ENCODE measurements around the gene TMTC1. TPM values are rescaled to one million over a fixed set of nuclear protein-coding genes. Genes with fewer than 3 reads are reported as not detected.
A peak's percentile ranks its signal among the peaks of the same experiment; 100 is the strongest.

TMTC1 gene
- total RNA-seq, 4 donors from 2014 or later, result 16.6 to 47.8 (median 25.6) TPM

DNA sequence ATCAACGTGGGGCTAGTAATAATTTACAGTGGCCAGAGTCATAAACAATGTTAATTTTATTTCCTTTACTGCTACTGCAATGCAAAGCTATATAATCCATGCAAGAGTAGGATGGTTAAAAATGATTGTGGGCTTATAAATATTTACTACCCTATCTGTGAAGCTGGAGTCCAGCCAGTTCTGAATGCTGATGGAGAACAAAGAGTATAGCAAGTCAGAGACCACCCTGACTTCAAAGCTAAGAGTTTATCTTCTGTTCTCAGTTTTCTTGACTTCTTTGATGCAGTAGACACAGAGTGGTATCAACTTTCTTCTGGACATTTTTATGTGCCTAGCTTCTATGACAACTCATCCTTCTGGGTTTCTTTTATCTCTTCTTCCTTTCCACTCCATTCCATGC is 252.3 kb downstream of the TMTC1 start:
- H3K27me3 ChIP-seq, result no peaks in the 10 kb centered on the region
- no peaks in the 10 kb centered on the region for H3K36me3 ChIP-seq
- 55 to 63% methylated on average over 1 of the region's 1 CpG for WGBS, 2 donors
- no peaks in the 10 kb centered on the region for H3K9me3 ChIP-seq
- no peak for DNase-seq
- intact Hi-C loops (cut with DNase I), result no loop called here
- H3K27ac ChIP-seq, result no peak overlapping the region
- no peak overlapping the region for H3K4me3 ChIP-seq (replicated peaks in 1 of 3)
- TF ChIP-seq POLR2A (IDR thresholded peaks at IDR 0.05), result no peak
- TF ChIP-seq, protein P1, sequence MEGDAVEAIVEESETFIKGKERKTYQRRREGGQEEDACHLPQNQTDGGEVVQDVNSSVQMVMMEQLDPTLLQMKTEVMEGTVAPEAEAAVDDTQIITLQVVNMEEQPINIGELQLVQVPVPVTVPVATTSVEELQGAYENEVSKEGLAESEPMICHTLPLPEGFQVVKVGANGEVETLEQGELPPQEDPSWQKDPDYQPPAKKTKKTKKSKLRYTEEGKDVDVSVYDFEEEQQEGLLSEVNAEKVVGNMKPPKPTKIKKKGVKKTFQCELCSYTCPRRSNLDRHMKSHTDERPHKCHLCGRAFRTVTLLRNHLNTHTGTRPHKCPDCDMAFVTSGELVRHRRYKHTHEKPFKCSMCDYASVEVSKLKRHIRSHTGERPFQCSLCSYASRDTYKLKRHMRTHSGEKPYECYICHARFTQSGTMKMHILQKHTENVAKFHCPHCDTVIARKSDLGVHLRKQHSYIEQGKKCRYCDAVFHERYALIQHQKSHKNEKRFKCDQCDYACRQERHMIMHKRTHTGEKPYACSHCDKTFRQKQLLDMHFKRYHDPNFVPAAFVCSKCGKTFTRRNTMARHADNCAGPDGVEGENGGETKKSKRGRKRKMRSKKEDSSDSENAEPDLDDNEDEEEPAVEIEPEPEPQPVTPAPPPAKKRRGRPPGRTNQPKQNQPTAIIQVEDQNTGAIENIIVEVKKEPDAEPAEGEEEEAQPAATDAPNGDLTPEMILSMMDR (IDR thresholded peaks at IDR 0.05), result no peak
- H3K4me1 ChIP-seq, result no peaks in the 10 kb centered on the region

DNA sequence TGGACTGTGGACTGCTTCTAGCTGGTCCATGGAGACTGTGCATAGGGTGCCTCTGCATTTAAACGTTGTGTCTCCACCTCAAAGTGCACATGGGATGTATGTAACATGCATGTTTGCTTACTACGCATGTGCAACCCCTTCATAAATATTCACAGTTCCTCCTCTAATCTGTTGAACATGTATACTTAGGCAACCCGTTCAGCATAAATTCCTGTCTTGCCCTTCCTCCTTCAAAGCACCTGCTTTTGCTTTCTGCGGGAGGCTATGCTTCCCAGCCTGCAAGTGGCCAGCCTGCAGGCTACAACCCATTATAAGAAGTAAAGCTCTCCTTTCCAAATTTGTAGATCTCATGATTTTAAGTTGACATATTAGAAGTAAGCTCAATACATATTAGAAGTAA is 253.3 kb downstream of the TMTC1 start:
- Histone ChIP-seq H3K36me3 (no peaks in the 10 kb centered on the region), H3K4me1 (no peaks in the 10 kb centered on the region), H3K4me3 (replicated peaks in 1 of 3) (no peak overlapping the region), H3K27me3 (no peaks in the 10 kb centered on the region), H3K9me3 (no peaks in the 10 kb centered on the region), H3K27ac (no peak overlapping the region)
- intact Hi-C loops (cut with DNase I), result no loop called here
- no peak for DNase-seq
- TF ChIP-seq POLR2A (IDR thresholded peaks at IDR 0.05), result no peak
- TF ChIP-seq, protein P1 (IDR thresholded peaks at IDR 0.05), result no peak
- 86 to 91% methylated on average over 4 of the region's 4 CpGs for WGBS, 2 donors

DNA sequence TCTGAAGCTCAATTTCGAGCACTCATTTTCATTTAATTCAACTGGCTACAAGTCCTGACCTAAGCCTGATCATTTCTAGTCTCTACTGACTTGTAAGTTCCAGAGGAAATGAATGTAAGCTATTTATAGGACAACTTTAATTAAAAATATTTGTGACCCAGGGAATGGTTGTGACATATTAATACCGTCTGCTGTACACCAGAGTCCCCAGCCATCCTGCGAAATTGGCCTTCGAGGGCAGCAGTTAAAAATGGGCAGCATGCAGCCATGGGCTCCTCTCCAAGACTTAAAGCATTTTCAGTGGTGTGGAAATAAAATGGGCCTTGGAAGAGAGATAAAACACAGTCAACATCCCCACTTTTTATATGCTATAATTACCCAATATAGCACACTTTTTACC is 255.6 kb downstream of the TMTC1 start:
- Histone ChIP-seq H3K9me3 (no peaks in the 10 kb centered on the region), H3K27me3 (no peaks in the 10 kb centered on the region), H3K27ac (no peak overlapping the region), H3K4me1 (no peaks in the 10 kb centered on the region), H3K36me3 (no peaks in the 10 kb centered on the region), H3K4me3 (replicated peaks in 1 of 3) (no peak overlapping the region)
- DNase-seq, result no peak
- TF ChIP-seq, protein P1 (IDR thresholded peaks at IDR 0.05), result no peak
- no peak for TF ChIP-seq POLR2A (IDR thresholded peaks at IDR 0.05)
- 75 to 78% methylated on average over 4 of the region's 4 CpGs for WGBS, 2 donors
- intact Hi-C loops (cut with DNase I), result loop anchor here (10.0 kb wide), 1 partner anchor 1277 kb away; no protein-coding TSS in a partner anchor

DNA sequence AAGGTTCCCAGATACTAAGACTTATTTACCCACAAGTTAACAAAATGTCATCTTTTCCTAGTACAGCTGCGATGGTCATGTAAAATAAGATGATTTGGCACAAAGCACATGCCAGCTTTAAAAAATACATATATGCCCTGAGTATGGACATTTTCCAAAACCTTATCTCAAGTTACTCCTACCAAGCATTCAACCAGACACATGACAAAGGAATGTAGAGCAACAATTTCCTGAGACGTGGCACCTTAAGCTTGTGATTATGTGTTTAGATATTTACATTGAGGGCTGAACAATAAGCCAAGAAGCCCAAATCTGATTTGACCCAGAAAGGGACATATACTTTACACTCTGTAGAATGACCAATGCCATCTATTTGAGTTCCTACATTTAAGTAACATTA is 261.8 kb downstream of the TMTC1 start:
- no peak for TF ChIP-seq POLR2A (IDR thresholded peaks at IDR 0.05)
- TF ChIP-seq, protein P1 (IDR thresholded peaks at IDR 0.05), result no peak
- WGBS, 2 donors, result 83 to 90% methylated on average over 2 of the region's 2 CpGs
- no peak overlapping the region for H3K27ac ChIP-seq
- H3K9me3 ChIP-seq, result no peaks in the 10 kb centered on the region
- H3K27me3 ChIP-seq, result no peaks in the 10 kb centered on the region
- no peaks in the 10 kb centered on the region for H3K4me1 ChIP-seq
- H3K36me3 ChIP-seq, result no peaks in the 10 kb centered on the region
- H3K4me3 ChIP-seq (replicated peaks in 1 of 3), result no peak overlapping the region
- intact Hi-C loops (cut with DNase I), result loop anchor here (10.0 kb wide), 1 partner anchor 1283 kb away; no protein-coding TSS in a partner anchor
- DNase-seq, result no peak

DNA sequence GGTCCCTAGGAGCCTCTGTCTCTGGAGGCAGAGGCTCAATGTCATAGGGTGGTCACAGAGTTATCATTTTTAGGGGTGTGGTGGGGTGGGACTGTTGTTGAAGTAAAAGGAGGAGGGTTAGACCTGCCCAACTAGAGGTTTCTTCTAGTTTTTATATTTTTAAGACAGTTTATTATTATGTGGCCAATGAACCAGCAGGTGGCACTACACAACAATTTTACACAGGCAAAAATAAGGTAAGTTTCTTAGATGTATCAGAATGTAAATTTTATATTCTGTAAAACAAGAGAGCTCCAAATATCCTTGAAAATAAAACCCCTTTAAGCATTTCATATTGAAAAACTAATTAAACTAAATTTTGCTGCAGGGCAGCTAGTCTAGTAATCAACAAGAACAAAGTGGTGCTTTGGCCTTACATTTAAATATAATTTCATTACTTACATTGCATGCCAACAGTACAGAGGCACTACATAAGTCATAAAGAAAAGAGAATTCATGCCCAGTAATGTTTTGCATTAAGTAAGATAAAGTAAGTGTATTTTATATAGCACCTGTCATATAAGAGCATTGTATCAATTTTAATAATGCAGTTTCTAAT is 264.1 kb downstream of the TMTC1 start:
- no peak overlapping the region for H3K4me3 ChIP-seq (replicated peaks in 1 of 3)
- peak in 1 of 2 donors; percentile 13 for DNase-seq
- H3K27ac ChIP-seq, result no peak overlapping the region
- no peaks in the 10 kb centered on the region for H3K27me3 ChIP-seq
- no peaks in the 10 kb centered on the region for H3K4me1 ChIP-seq
- H3K9me3 ChIP-seq, result no peaks in the 10 kb centered on the region
- intact Hi-C loops (cut with DNase I), result loop anchor here (10.0 kb wide), 1 partner anchor 1285 kb away; no protein-coding TSS in a partner anchor
- no peaks in the 10 kb centered on the region for H3K36me3 ChIP-seq
- TF ChIP-seq POLR2A (IDR thresholded peaks at IDR 0.05), result no peak
- TF ChIP-seq, protein P1 (IDR thresholded peaks at IDR 0.05), result peak in 3 of 6 experiments; percentile 47 to 55 (median 50)
